ENCODE measurements around the gene FOXJ1. TPM values are rescaled to one million over a fixed set of nuclear protein-coding genes. Genes with fewer than 3 reads are reported as not detected.
"Not testable (repeated sequence)": the region's sequence is repeated elsewhere in the genome, so short reads cannot be mapped to it uniquely, and the experiment has no call there.

The FOXJ1 gene, protein sequence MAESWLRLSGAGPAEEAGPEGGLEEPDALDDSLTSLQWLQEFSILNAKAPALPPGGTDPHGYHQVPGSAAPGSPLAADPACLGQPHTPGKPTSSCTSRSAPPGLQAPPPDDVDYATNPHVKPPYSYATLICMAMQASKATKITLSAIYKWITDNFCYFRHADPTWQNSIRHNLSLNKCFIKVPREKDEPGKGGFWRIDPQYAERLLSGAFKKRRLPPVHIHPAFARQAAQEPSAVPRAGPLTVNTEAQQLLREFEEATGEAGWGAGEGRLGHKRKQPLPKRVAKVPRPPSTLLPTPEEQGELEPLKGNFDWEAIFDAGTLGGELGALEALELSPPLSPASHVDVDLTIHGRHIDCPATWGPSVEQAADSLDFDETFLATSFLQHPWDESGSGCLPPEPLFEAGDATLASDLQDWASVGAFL
- total RNA-seq = not detected
- polyA plus RNA-seq = not detected
- long read RNA-seq, donor 1 = 0 reads
- long read RNA-seq, donor 2 = 0 reads
- long read RNA-seq, donor 3 = 0 reads
- long read RNA-seq, donor 4 = 0 reads

DNA sequence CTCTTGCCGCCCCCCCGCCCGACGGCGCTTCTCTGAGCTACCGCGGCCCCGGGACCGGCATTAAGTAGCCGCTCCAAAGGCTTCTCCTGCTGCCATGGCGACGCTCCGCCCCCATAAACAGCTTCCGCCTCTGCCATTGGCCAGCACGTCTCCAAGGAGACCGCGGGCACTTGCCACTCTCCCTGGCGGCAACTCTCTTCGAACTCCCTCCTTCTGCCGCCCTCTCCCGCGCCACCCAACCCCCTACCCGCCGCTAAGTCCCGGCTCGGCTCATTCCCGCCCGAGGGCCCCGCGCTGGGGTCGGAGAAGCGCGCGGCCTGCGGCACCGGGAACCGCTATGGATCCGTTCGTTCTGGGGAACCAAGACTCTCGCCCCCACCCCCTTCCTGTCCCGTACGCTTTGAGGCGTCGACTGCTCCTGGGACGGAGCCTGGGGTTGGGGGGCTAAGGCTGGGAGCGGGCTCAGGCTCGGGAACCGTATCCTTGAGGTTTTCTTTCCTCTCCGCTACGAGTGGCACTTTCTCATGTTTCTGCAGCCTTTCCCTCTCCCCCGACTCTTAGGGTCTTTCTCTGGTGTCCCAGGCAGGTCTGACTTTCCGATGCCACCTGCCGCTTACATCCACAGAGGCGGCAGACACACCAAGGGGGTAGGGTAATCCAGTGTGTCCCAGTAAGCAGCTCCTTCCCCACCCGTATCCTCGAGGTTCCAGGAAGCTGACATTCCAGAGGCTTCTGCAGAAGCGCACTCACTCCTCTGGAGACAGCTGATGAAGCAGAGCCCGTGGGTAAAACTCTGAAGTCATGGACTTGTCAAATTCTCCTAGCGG, at the start of gene FOXJ1:
FOXJ1 (minus strand) TSS at position 34 of the 827 bp plus-strand sequence. CDS start 850 bp downstream, outside the sequence.
- Histone ChIP-seq H3K4me3 (ENCODE audit: low read length) (peak within 1 kb of the TSS; percentile 18), H3K4me1 (ENCODE audit: control insufficient read depth, insufficient read depth, low read length) (no peaks in the 10 kb centered on the region)
- intact Hi-C loops (cut with DNase I) = no loop called here

DNA sequence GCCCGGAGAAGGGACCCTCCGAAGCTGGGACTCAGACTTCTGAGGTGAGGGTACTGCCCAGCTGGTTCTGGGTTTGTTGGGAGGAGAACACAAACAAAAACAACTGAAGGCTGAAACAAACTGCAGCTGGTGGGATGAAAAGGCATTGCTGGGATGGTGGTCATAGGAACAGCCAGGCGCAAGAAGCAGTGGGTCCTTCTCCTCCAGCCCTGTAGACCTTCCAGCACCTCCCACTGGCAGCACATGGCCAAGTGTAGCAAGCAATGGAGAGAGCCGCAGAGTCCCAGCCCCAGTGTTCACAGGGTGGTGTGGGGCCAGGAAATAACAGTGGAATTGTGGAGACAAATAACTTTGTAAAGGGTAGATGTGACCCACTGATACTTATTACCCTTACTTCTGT, 48.7 kb upstream of the FOXJ1 start:
- no peaks in the 10 kb centered on the region for H3K27me3 ChIP-seq (ENCODE audit: control insufficient read depth, insufficient read depth)
- no peak for DNase-seq
- WGBS = 88% methylated on average over 4 of the region's 4 CpGs
- no peak for ATAC-seq
- no peak overlapping the region for H3K27ac ChIP-seq (ENCODE audit: low read length)
- no peak overlapping the region for H3K4me3 ChIP-seq (ENCODE audit: low read length)
- intact Hi-C loops (cut with DNase I) = no loop called here
- no peaks in the 10 kb centered on the region for H3K4me1 ChIP-seq (ENCODE audit: control insufficient read depth, insufficient read depth, low read length)
- no peaks in the 10 kb centered on the region for H3K9me3 ChIP-seq (ENCODE audit: control insufficient read depth, low read length)

More for the DNA sequence above, at the start of gene FOXJ1:
- H3K9me3 ChIP-seq (ENCODE audit: control insufficient read depth, low read length) = no peaks in the 10 kb centered on the region
- H3K27me3 ChIP-seq (ENCODE audit: control insufficient read depth, insufficient read depth) = no peaks in the 10 kb centered on the region
- ATAC-seq (peak; percentile 93), DNase-seq (peak; percentile 89 to 95 (median 95))
- 4% methylated on average over 59 of the region's 59 CpGs for WGBS
- no peak within 1 kb of the TSS for H3K27ac ChIP-seq (ENCODE audit: low read length)

DNA sequence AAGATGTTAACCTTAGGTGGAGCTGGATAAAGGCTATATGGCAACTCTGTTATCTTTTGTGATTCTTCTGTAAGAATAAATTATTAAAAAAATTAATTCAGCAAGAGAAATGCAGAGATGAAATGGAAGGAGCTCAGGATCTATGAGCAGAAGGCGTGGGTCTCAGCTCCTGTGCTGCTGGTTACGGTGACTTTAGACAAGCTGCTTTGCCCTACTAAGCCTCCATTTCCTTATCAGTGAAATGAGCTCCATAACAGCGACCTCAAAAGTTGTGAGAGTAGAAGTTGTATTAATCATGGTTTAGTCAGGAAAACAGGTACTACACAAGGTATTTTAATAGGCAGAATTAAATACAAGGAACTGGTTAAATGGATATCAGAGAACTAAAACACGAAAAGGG, 48.2 kb upstream of the FOXJ1 start:
- WGBS = 76% methylated on average over 4 of the region's 4 CpGs
- Histone ChIP-seq H3K4me3 (ENCODE audit: low read length) (no peak overlapping the region), H3K4me1 (ENCODE audit: control insufficient read depth, insufficient read depth, low read length) (no peaks in the 10 kb centered on the region), H3K27ac (ENCODE audit: low read length) (no peak overlapping the region), H3K9me3 (ENCODE audit: control insufficient read depth, low read length) (no peaks in the 10 kb centered on the region), H3K27me3 (ENCODE audit: control insufficient read depth, insufficient read depth) (no peaks in the 10 kb centered on the region)
- DNase-seq (no peak), ATAC-seq (no peak)
- intact Hi-C loops (cut with DNase I) = no loop called here

DNA sequence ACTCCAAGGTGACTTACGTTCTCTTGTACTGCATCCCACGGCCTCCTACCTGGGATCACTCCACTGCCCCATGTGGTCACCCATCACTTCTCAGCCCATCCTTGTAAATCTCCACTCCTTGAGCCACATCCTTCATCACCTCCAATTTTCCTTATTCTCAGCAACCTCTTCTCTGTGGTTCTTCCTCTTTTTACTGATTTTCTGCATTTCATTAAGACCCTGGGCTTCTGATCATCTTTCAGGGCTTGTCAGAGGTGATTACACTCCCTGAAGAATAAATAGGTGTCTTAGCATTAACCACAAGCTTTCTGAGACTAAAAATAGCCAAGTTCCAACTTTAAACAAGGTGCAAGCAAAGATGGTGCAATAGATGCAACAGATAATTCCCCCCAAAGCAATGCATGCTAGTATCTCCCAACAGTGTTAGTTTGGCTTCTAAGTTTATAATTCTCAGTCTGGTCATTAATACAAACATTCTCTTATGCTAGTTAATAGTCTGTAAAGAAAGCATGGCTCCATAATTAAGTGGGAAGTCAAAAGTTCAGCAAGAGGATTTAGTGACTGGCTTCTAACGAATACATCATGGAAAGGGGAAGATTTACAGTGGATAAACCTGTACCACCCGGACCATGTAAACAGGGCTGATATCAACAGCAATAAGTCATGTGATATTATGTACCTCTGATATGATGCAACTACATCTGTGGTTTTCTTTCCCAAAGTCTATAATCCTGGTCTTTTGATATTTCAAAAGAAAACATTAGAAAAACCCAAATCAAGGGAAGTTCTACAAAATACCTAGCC, 47.4 kb upstream of the FOXJ1 start:
- ATAC-seq (no peak), DNase-seq (no peak)
- no peaks in the 10 kb centered on the region for H3K27me3 ChIP-seq (ENCODE audit: control insufficient read depth, insufficient read depth)
- no peaks in the 10 kb centered on the region for H3K9me3 ChIP-seq (ENCODE audit: control insufficient read depth, low read length)
- intact Hi-C loops (cut with DNase I) = no loop called here
- no peak overlapping the region for H3K4me3 ChIP-seq (ENCODE audit: low read length)
- H3K4me1 ChIP-seq (ENCODE audit: control insufficient read depth, insufficient read depth, low read length) = no peaks in the 10 kb centered on the region
- H3K27ac ChIP-seq (ENCODE audit: low read length) = no peak overlapping the region
- WGBS = 85% methylated on average over 4 of the region's 4 CpGs

GRCh38 chr17:76186774-76187173, 45.7 kb upstream of the FOXJ1 start:
- WGBS = 100% methylated on average over 2 of the region's 2 CpGs
- intact Hi-C loops (cut with DNase I); ATAC-seq: not testable (repeated sequence)

DNA sequence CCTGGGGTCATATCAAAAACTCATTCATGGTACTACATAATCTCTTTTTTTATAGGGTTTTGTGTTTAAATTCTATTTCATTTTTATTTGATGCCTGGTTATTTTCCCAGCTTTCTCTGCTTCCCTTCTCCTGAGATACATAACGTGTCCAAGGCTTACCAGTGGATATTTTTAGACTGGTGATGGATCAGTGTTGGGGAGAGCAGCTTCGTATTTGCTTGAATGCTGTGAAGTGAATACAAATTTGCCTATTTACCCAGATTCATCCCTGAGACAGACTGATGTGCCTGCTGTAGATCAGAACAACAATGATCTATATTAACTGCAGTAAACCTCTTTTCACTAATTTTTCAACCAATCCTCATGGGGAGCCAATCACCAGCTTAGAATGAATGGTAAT, 43.2 kb upstream of the FOXJ1 start:
- H3K27me3 ChIP-seq (ENCODE audit: control insufficient read depth, insufficient read depth) = no peaks in the 10 kb centered on the region
- WGBS = 51% methylated on average over 2 of the region's 2 CpGs
- H3K4me1 ChIP-seq (ENCODE audit: control insufficient read depth, insufficient read depth, low read length) = no peaks in the 10 kb centered on the region
- ATAC-seq (no peak), DNase-seq (no peak)
- intact Hi-C loops (cut with DNase I) = loop anchor here in 1 of 4 donors (5.0 kb wide), 1 partner anchor 62 kb away; no protein-coding TSS in a partner anchor
- H3K4me3 ChIP-seq (ENCODE audit: low read length) = no peak overlapping the region
- H3K9me3 ChIP-seq (ENCODE audit: control insufficient read depth, low read length) = no peaks in the 10 kb centered on the region
- no peak overlapping the region for H3K27ac ChIP-seq (ENCODE audit: low read length)

More at GRCh38 chr17:76186774-76187173, 45.7 kb upstream of the FOXJ1 start:
- H3K9me3 ChIP-seq (ENCODE audit: control insufficient read depth, low read length); H3K4me3 ChIP-seq (ENCODE audit: low read length); DNase-seq; H3K27me3 ChIP-seq (ENCODE audit: control insufficient read depth, insufficient read depth); H3K27ac ChIP-seq (ENCODE audit: low read length); H3K4me1 ChIP-seq (ENCODE audit: control insufficient read depth, insufficient read depth, low read length): not testable (repeated sequence)

GRCh38 chr17:76182016-76182764, 41.1 kb upstream of the FOXJ1 start:
- Histone ChIP-seq H3K4me1 (ENCODE audit: control insufficient read depth, insufficient read depth, low read length) (no peaks in the 10 kb centered on the region), H3K9me3 (ENCODE audit: control insufficient read depth, low read length) (no peaks in the 10 kb centered on the region), H3K27me3 (ENCODE audit: control insufficient read depth, insufficient read depth) (no peaks in the 10 kb centered on the region), H3K4me3 (ENCODE audit: low read length) (no peak overlapping the region), H3K27ac (ENCODE audit: low read length) (no peak overlapping the region)
- 12% methylated on average over 11 of the region's 11 CpGs for WGBS
- intact Hi-C loops (cut with DNase I) = loop anchor here in 2 of 4 donors (2.0 to 5.0 kb wide), 2 partner anchors 60 to 99 kb away; no protein-coding TSS in a partner anchor
- peak; percentile 85 to 89 for ATAC-seq
- peak; percentile 82 to 95 (median 93) for DNase-seq

- Histone ChIP-seq H3K4me3 (ENCODE audit: low read length) (no peak overlapping the region), H3K9me3 (ENCODE audit: control insufficient read depth, low read length) (no peaks in the 10 kb centered on the region), H3K27me3 (ENCODE audit: control insufficient read depth, insufficient read depth) (no peaks in the 10 kb centered on the region), H3K27ac (ENCODE audit: low read length) (no peak overlapping the region), H3K4me1 (ENCODE audit: control insufficient read depth, insufficient read depth, low read length) (no peaks in the 10 kb centered on the region)
- intact Hi-C loops (cut with DNase I) = loop anchor here in 3 of 4 donors (5.0 to 10.0 kb wide), 2 partner anchors 55 to 57 kb away; no protein-coding TSS in a partner anchor
- DNase-seq (no peak), ATAC-seq (no peak)
- 75% methylated on average over 6 of the region's 6 CpGs for WGBS
Observed at GRCh38 chr17:76179496-76180467, 38.7 kb upstream of the FOXJ1 start.

DNA sequence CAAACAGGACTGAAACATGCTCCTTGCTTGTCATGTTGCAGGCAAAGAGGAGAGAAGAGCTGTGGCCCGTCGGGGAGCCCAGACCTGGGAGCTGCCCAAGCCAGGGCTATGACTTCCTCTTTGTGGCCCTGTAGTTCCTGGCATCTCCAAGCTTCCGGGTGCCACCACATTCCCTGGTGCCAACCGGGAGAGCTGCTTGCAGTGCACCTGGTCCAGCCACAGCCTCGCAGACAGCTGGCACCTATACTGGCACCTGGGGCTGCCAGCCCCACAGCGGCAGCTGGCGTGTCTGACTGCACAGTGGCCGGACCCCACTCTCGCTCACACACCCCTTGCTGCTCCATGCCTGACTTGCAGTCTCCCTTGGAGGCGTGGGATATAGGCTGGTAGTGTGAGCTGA, 37.1 kb upstream of the FOXJ1 start:
- Histone ChIP-seq H3K4me3 (ENCODE audit: low read length) (no peak overlapping the region), H3K9me3 (ENCODE audit: control insufficient read depth, low read length) (no peaks in the 10 kb centered on the region), H3K4me1 (ENCODE audit: control insufficient read depth, insufficient read depth, low read length) (no peaks in the 10 kb centered on the region), H3K27me3 (ENCODE audit: control insufficient read depth, insufficient read depth) (no peaks in the 10 kb centered on the region), H3K27ac (ENCODE audit: low read length) (no peak overlapping the region)
- 91% methylated on average over 10 of the region's 10 CpGs for WGBS
- intact Hi-C loops (cut with DNase I) = loop anchor here in 2 of 4 donors (10.0 kb wide), 1 partner anchor 53 kb away; no protein-coding TSS in a partner anchor
- ATAC-seq (no peak), DNase-seq (no peak)
